ENCODE measurements around the gene TYW1B.
"Not testable (repeated sequence)": the region's sequence is repeated elsewhere in the genome, so short reads cannot be mapped to it uniquely, and the experiment has no call there.

The TYW1B gene

GRCh38 chr7:72539702-72540101 lies 288.3 kb downstream of the TYW1B start:
- no peaks in the 10 kb centered on the region for H3K9me3 Mint-ChIP-seq

DNA sequence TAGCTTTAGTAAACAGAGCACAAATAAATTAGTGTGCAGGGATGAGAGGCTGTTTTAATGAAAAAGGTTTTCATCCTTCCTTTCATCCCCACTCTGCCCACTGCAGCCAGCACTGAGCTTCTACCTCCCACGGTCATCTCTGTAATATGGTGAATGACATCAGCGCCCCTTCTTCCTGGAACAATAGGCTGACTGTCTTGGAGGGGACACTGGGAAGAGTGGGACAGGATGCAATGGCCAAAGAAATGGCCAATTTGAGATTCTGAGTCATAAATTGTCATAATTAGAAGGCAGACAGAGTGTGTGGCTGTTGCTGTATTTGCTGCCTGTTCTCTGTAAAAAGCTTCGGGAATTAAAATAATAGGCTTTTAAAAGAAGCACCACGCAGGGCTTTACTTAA lies 289.1 kb downstream of the TYW1B start:
- DNase-seq (no peak), ATAC-seq (replicated peaks) (no peak)
- H3K27me3 Mint-ChIP-seq: no peaks in the 10 kb centered on the region
- no peak overlapping the region for H3K27ac Mint-ChIP-seq
- no peaks in the 10 kb centered on the region for H3K4me1 Mint-ChIP-seq
- no peaks in the 10 kb centered on the region for H3K36me3 Mint-ChIP-seq
- H3K9me3 Mint-ChIP-seq: no peaks in the 10 kb centered on the region
- H3K4me3 Mint-ChIP-seq: no peak overlapping the region

More at GRCh38 chr7:72539702-72540101, 288.3 kb downstream of the TYW1B start:
- no peaks in the 10 kb centered on the region for H3K36me3 Mint-ChIP-seq
- no peaks in the 10 kb centered on the region for H3K4me1 Mint-ChIP-seq
- DNase-seq: no peak
- peaks cover 0 to 2% of the 10 kb centered on the region in 2 donors for H3K27me3 Mint-ChIP-seq
- no peak overlapping the region for H3K27ac Mint-ChIP-seq
- no peak overlapping the region for H3K4me3 Mint-ChIP-seq
- ATAC-seq (replicated peaks): no peak

DNA sequence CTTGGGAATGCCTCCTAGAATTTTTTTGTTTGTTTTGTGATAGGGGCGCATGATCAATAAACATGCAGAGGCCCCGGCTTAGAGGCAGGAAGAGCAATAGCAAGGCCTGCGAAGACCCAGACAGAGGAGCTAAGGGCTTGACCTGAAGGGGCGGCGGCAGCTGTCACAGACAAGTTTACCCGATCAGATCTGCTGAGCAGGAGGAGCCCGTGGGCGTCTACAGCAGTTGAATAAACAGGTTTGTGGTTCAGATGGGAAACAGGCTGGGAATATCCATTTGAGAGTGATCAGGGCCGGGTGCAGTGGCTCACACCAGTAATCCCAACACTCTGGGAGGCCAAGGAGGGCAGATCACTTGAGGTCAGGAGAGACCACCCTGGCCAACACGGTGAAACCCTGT lies 289.9 kb downstream of the TYW1B start:
- no peaks in the 10 kb centered on the region for H3K4me1 Mint-ChIP-seq
- no peak overlapping the region for H3K27ac Mint-ChIP-seq
- no peak overlapping the region for H3K4me3 Mint-ChIP-seq
- no peaks in the 10 kb centered on the region for H3K36me3 Mint-ChIP-seq
- H3K27me3 Mint-ChIP-seq: no peaks in the 10 kb centered on the region
- H3K9me3 Mint-ChIP-seq: no peaks in the 10 kb centered on the region
- ATAC-seq (replicated peaks): no peak
- no peak for DNase-seq

GRCh38 chr7:72536038-72536437 lies 292.0 kb downstream of the TYW1B start:
- not testable (repeated sequence) for DNase-seq; H3K9me3 Mint-ChIP-seq; H3K27ac Mint-ChIP-seq; ATAC-seq (replicated peaks); H3K36me3 Mint-ChIP-seq; H3K4me3 Mint-ChIP-seq; H3K4me1 Mint-ChIP-seq; H3K27me3 Mint-ChIP-seq

GRCh38 chr7:72531048-72531447 lies 297.0 kb downstream of the TYW1B start:
- H3K4me1 Mint-ChIP-seq; H3K36me3 Mint-ChIP-seq; H3K27me3 Mint-ChIP-seq; H3K27ac Mint-ChIP-seq; H3K4me3 Mint-ChIP-seq; H3K9me3 Mint-ChIP-seq; DNase-seq; ATAC-seq (replicated peaks): not testable (repeated sequence)

Measured in stimulated activated naive B cell treated with anti-CD40 and anti-IgM and Interleukin-4, amounts not matched to agents 10 μg/mL and 1 μg/mL and 100 μg/mL, for 72 hours (primary cell).